ENCODE data around the gene CAMK2D.

- TF ChIP-seq POLR2A (IDR thresholded peaks at IDR 0.05): no peak
- TF ChIP-seq CTCF (IDR thresholded peaks at IDR 0.05): no peak
- TF ChIP-seq EP300 (IDR thresholded peaks at IDR 0.05): no peak
- no peak for TF ChIP-seq POLR2AphosphoS5 (IDR thresholded peaks at IDR 0.05)
These were observed 49.5 kb downstream of the CAMK2D start for GRCh38 chr4:113711883-113712662.
